GM12874 (cell line): Measurements from ENCODE around the gene SMYD3.

Experiments
- CTCF ChIP-seq: IDR thresholded peaks from 2 replicates; pipeline ENCODE4 v1.5.1; 2011; ENCODE audit warnings: low read depth, mild to moderate bottlenecking, control low read depth, low read length, moderate library complexity; ENCODE audit not compliant: insufficient read depth

Gene SMYD3

GRCh38 chr1:245867738-245868137 lies 639.3 kb downstream of the SMYD3 start:
- TF ChIP-seq CTCF = no peak

- no peak for TF ChIP-seq CTCF
Observed at GRCh38 chr1:245864872-245865271, 642.2 kb downstream of the SMYD3 start.

- no peak for TF ChIP-seq CTCF
Observed at GRCh38 chr1:245863566-245864184, 643.4 kb downstream of the SMYD3 start.

- TF ChIP-seq CTCF = no peak
Observed at GRCh38 chr1:245862812-245863540, 644.1 kb downstream of the SMYD3 start.

- no peak for TF ChIP-seq CTCF
Observed at GRCh38 chr1:245860657-245861544, 646.2 kb downstream of the SMYD3 start.

- no peak for TF ChIP-seq CTCF
Observed at GRCh38 chr1:245859493-245860114, 647.5 kb downstream of the SMYD3 start.
